Transverse colon (tissue), 4 donors: ENCODE results near the gene ABHD6. TPM values are rescaled to one million over a fixed set of nuclear protein-coding genes. Genes with fewer than 3 reads are reported as not detected.

Experiments used
- DNase-seq: peaks from one replicate; pipeline ENCODE4 v3.0.0-alpha.2; 2019
- H3K27ac ChIP-seq, 4 donors: fragments of 200-600 bp; sonication (generic); 2 replicates each; pipeline ENCODE4 v1.5.1; 2016 to 2018; ENCODE audit warnings: inconsistent platforms in 4 of 4
- H3K27me3 ChIP-seq: fragments of 200-600 bp; sonication (generic); 2 replicates; pipeline ENCODE4 v1.5.1; 2017; ENCODE audit warnings: inconsistent platforms
- H3K36me3 ChIP-seq, 4 donors: fragments of 200-600 bp; sonication (generic); 2 replicates each; pipeline ENCODE4 v1.5.1; 2017 to 2019; ENCODE audit warnings: inconsistent platforms in 4 of 4
- H3K4me1 ChIP-seq, 4 donors: fragments of 200-600 bp; sonication (generic); 2 replicates each; pipeline ENCODE4 v1.5.1; 2017 to 2020; ENCODE audit warnings: inconsistent platforms in 4 of 4
- H3K4me3 ChIP-seq, 4 donors: fragments of 200-600 bp; sonication (generic); 1 replicate in 1 of 4; 2 replicates in 3 of 4; pipeline versions ENCODE4 v1.5.1 to v1.6.1; 2017 to 2019; ENCODE audit warnings: inconsistent platforms in 4 of 4
- H3K9me3 ChIP-seq, 2 donors: fragments of 200-600 bp; sonication (generic); 2 replicates each; pipeline ENCODE4 v1.5.1; 2017 to 2019; ENCODE audit warnings: inconsistent platforms in 2 of 2
- EP300 ChIP-seq: sonication (generic); formaldehyde crosslinking; IDR thresholded peaks from one replicate; pipeline ENCODE4 v1.6.1; 2017; ENCODE audit warnings: antibody characterized with exemption, low read depth
- POLR2A ChIP-seq: fragments of 450-650 bp; IDR thresholded peaks from one replicate; pipeline ENCODE4 v1.6.1; 2016; ENCODE audit warnings: antibody characterized with exemption, mild to moderate bottlenecking, moderate library complexity
- POLR2AphosphoS5 ChIP-seq, 3 donors: sonication (generic); formaldehyde crosslinking; IDR thresholded peaks; one replicate each; pipeline ENCODE4 v1.6.1; 2016; ENCODE audit warnings: antibody characterized with exemption in 3 of 3
- WGBS, 2 donors: methylation state at CpG; one replicate each; pipeline ENCODE4 v1.1.5; 2018; ENCODE audit warnings: low coverage in 1 of 2; 5-methylcytosine and 5-hydroxymethylcytosine counted together
- in situ Hi-C, 4 donors: fragments of 200-750 bp; cut with MboI; loops; one replicate each; pipeline versions ENCODE4 v1.15.0 to v1.15.1; 2017; ENCODE audit warnings: low sequenced_read_pairs in 3 of 4, low pct_ligation_motif_present in 1 of 4, low pct_unique_long_range_greater_than_20kb in 1 of 4
- intact Hi-C: fragments of 100-400 bp; cut with DNase I; formaldehyde crosslinking; loops from one replicate; pipeline ENCODE4 v1.15.1; 2023; ENCODE audit warnings: low total_unique reads
- total RNA-seq, 4 donors: library from RNA; depleted of rRNA; stranded (reverse); fragments of >200 nt; gene quantifications; one replicate each; pipeline ENCODE4 v1.1.0, GENCODE V29; 2016
- TF ChIP-seq, protein P1 (sequence below), 5 experiments: fragments of 200-600 bp in 3 of 5; fragments of 450-650 bp in 2 of 5; sonication (generic) in 3 of 5; IDR thresholded peaks; 1 replicate in 2 of 5; 2 replicates in 3 of 5; pipeline ENCODE4 v1.5.1; 2016 to 2017; ENCODE audit warnings: antibody characterized with exemption in 5 of 5, inconsistent platforms in 3 of 5, mild to moderate bottlenecking in 2 of 5, moderate library complexity in 1 of 5

Gene ABHD6
- total RNA-seq, 4 donors from 2014 or later, result 5.2 to 68.1 (median 32.0) TPM

- H3K36me3 ChIP-seq, result peaks cover 0 to 7% (median 0%) of the 10 kb centered on the region in 4 donors
- no peak for DNase-seq
- 67 to 70% methylated on average over 1 of the region's 1 CpG for WGBS, 2 donors
- H3K27ac ChIP-seq, result no peak overlapping the region
- TF ChIP-seq POLR2AphosphoS5 (IDR thresholded peaks at IDR 0.05) (no peak), POLR2A (no peak), EP300 (no peak)
- TF ChIP-seq, protein P1, sequence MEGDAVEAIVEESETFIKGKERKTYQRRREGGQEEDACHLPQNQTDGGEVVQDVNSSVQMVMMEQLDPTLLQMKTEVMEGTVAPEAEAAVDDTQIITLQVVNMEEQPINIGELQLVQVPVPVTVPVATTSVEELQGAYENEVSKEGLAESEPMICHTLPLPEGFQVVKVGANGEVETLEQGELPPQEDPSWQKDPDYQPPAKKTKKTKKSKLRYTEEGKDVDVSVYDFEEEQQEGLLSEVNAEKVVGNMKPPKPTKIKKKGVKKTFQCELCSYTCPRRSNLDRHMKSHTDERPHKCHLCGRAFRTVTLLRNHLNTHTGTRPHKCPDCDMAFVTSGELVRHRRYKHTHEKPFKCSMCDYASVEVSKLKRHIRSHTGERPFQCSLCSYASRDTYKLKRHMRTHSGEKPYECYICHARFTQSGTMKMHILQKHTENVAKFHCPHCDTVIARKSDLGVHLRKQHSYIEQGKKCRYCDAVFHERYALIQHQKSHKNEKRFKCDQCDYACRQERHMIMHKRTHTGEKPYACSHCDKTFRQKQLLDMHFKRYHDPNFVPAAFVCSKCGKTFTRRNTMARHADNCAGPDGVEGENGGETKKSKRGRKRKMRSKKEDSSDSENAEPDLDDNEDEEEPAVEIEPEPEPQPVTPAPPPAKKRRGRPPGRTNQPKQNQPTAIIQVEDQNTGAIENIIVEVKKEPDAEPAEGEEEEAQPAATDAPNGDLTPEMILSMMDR (IDR thresholded peaks at IDR 0.05), result no peak
- no peaks in the 10 kb centered on the region for H3K9me3 ChIP-seq
- H3K4me1 ChIP-seq, result peaks cover 3 to 12% (median 10%) of the 10 kb centered on the region in 4 donors
- no peaks in the 10 kb centered on the region for H3K27me3 ChIP-seq
- no peak overlapping the region for H3K4me3 ChIP-seq
- in situ Hi-C loops, result loop anchor here in 3 of 4 donors (5.0 to 25.0 kb wide), 4 partner anchors 92 to 215 kb away; partner anchors contain the start of gene ACOX2 (in 2 of the 3)
- intact Hi-C loops, result no loop called here
Measured at GRCh38 chr3:58322793-58323192, 85.2 kb downstream of the ABHD6 start.

DNA sequence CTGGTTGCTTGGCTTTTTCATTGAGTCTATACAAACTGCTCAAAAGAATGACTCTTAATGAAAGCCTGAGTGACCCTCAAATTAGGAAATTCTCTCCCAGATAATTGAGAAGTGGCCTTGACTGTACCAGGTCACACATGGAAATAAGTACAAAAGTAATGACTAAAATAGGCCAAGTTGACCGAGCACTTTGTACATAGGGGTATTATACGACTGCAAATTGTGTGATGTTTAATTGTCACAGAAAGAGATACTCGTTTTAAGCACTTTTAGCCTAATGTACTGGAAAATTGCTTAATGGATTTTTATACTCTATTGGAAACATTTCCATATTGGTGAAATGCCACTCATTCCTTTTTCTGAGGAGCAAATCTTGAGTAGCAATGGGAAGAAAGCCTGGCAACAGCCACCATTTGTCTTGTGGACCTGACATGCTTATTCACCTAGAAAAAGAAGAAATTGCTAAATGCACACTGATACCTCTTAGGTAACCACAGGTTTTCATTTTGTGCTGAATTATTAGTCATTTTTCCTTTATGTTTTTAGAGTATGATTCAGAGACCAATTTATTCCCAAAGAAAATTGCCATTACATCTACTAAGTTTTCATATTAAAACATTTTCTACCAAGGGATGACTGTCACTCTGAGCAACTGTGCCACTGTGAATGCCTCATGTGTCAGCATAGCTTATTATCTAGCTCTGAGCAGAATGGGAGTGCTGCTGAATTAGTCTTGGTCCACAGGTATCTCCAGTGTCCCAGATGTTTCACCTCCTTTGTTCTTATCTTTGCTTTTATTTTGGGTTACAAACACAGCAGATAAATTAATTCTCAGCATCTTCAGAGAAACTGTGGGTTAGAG lies 86.2 kb downstream of the ABHD6 start:
- Histone ChIP-seq H3K27ac (no peak overlapping the region), H3K4me3 (no peak overlapping the region), H3K9me3 (no peaks in the 10 kb centered on the region), H3K36me3 (no peaks in the 10 kb centered on the region), H3K4me1 (peaks cover 3 to 12% (median 10%) of the 10 kb centered on the region in 4 donors), H3K27me3 (no peaks in the 10 kb centered on the region)
- DNase-seq, result no peak
- intact Hi-C loops (no loop called here), in situ Hi-C loops (loop anchor here in 3 of 4 donors (5.0 to 25.0 kb wide), 4 partner anchors 91 to 214 kb away; partner anchors contain the start of gene ACOX2 (in 2 of the 3))
- 66 to 71% methylated on average over 2 to 3 of the region's 3 CpGs for WGBS, 2 donors
- no peak for TF ChIP-seq POLR2AphosphoS5 (IDR thresholded peaks at IDR 0.05)
- TF ChIP-seq, protein P1 (IDR thresholded peaks at IDR 0.05), result no peak
- no peak for TF ChIP-seq EP300
- TF ChIP-seq POLR2A, result no peak

DNA sequence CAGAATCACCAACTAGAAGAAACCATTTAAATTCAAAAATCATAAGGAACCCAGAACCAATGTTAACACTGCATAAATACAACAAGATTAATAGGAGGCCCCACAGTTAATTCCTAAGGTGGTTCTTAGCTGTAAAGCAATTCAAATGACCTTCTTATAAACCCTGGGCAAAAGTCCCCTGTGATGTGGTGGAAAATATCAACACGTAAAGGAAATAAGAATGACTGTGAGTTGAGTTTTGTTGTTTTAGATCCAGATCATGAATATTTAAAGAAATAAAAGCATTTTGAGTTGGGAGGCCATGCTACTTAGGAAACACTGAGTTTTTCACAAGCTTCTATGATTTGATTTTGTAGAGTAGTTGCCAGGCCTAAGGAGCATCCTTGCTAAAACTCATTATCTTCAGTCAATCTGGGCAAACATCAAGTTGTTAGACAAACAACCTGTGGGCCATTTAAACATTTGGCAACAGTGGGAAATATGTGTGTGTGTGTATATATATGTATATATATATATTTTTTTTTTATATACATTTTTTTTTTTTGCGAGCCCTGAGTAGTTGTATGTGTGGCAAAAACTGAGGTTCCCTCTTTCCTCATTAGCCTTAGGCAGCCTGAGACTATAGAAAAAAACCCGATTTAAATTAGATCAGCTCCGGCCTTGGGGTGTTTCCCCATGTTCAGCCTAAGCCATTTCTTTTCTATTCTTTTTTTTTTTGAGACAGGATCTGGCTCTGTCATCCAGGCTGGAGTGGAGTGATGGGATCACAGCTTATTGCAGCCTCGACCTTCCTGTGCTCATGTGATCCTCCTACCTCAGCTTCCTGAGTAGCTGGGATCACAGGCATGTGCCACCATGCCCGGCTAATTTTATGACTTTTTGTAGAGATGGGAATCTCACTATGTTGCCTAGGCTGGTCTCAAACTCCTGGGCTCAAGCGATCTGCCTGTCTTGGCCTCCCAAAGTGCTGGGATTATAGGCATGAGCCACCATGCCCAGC lies 87.1 kb downstream of the ABHD6 start:
- intact Hi-C loops (no loop called here), in situ Hi-C loops (loop anchor here (5.0 to 25.0 kb wide), 5 partner anchors 88 to 213 kb away; partner anchors contain the start of gene ACOX2 (in 2 of the 4))
- no peak overlapping the region for H3K4me3 ChIP-seq

More for the DNA sequence above, 87.1 kb downstream of the ABHD6 start:
- peaks cover 3 to 12% (median 10%) of the 10 kb centered on the region in 4 donors for H3K4me1 ChIP-seq
- peak overlapping the region in 3 of 4 donors; percentile 47 to 66 (median 65) for H3K27ac ChIP-seq
- TF ChIP-seq POLR2AphosphoS5 (IDR thresholded peaks at IDR 0.05) (no peak), POLR2A (no peak), EP300 (no peak)
- TF ChIP-seq, protein P1 (IDR thresholded peaks at IDR 0.05), result no peak
- no peaks in the 10 kb centered on the region for H3K36me3 ChIP-seq
- no peaks in the 10 kb centered on the region for H3K27me3 ChIP-seq
- DNase-seq, result no peak
- 61 to 70% methylated on average over 5 to 7 of the region's 7 CpGs for WGBS, 2 donors
- H3K9me3 ChIP-seq, result no peaks in the 10 kb centered on the region
